ENCODE measurements around the gene WFDC6.

The WFDC6 gene

DNA sequence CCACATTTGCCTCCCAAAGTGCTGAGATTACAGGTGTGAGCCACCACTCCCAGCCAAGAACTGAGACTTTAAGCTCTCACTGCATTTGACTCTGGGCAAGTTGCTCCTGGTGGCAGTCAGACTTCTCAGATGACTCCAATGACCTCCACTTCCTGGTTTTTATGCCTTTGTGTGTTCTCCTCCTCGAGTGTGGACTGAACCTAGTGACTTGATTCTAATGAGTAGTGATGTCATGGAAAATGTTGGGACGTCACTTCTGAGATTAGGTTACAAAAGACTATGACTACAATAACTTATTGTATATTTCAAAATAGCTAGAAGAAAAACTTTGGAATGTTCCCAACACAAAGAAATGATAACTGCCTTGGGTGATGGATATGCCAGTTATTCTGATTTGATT, 35.9 kb downstream of the WFDC6 start:
- no peak for ATAC-seq
- DNase-seq = no peak
- H3K27me3 Mint-ChIP-seq = peaks cover 50% of the 10 kb centered on the region
- peaks cover 15% of the 10 kb centered on the region for H3K4me1 Mint-ChIP-seq
- no peaks in the 10 kb centered on the region for H3K36me3 Mint-ChIP-seq (ENCODE audit: low read depth)
- no peak overlapping the region for H3K27ac Mint-ChIP-seq
- H3K9me3 Mint-ChIP-seq = no peaks in the 10 kb centered on the region
- no peak overlapping the region for H3K4me3 Mint-ChIP-seq

DNA sequence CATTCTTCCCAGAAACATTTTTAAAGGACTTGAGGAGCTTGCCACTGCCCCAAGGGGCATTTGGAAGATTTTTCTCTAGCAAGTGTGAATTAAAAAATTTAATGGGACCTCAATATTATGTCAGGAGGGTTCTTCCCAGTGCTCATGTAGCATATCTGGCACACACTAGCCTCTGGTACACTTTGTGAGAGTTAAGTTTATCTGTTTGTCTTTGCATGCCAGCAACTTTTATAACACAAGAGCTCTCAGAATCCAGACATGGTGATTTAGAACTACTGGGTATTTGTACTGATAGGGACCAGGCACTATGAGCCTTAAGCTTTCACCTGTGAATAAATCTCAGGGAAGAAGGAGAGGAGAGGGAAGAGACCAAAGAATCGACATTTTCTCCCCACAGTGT, 36.7 kb downstream of the WFDC6 start:
- Mint-ChIP-seq H3K4me3 (no peak overlapping the region), H3K9me3 (no peaks in the 10 kb centered on the region), H3K27ac (no peak overlapping the region), H3K27me3 (peaks cover 49% of the 10 kb centered on the region), H3K36me3 (ENCODE audit: low read depth) (no peaks in the 10 kb centered on the region), H3K4me1 (peaks cover 10% of the 10 kb centered on the region)
- DNase-seq = no peak
- ATAC-seq = no peak

DNA sequence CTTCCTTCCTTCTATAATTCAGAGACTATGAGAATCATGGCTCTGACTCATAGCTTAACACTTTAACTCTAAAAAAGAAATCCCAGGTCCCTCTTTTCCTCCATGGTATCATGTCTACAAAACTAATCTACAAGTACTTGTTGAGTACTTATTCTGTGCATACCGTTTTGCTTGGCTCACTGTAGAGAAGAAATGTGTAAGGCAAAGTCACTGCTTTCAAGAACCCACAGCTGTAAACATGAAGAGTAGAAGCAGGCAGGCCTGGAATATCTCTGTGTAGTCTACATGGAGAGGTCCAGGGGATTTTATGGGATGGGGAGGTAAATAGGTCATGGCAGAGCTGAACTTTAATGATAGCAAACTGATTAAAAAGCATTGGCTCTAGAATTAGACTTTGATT, 37.7 kb downstream of the WFDC6 start:
- peaks cover 2% of the 10 kb centered on the region for H3K4me1 Mint-ChIP-seq
- H3K4me3 Mint-ChIP-seq = no peak overlapping the region
- no peaks in the 10 kb centered on the region for H3K9me3 Mint-ChIP-seq
- DNase-seq = no peak
- no peak overlapping the region for H3K27ac Mint-ChIP-seq
- no peak for ATAC-seq
- peaks cover 49% of the 10 kb centered on the region for H3K27me3 Mint-ChIP-seq
- no peaks in the 10 kb centered on the region for H3K36me3 Mint-ChIP-seq (ENCODE audit: low read depth)

DNA sequence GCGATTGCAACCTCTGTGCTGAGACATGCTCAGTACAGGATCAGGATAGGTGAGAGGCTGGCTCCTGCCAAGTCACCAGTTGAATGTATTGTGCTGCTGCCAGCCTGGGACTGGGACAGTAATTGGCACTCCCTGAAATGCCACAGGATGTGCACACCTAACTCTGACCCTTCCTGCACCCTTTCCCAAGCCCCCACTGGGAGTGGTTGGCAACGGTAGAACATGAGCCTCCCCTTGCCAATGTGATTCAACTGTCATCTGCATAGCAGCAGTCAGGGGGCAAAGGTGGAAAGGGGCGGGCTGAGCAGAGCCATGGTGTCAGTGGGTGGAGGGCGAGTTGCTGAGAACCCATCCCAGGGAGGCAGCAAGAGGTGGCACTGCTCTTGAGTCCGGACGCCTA, 39.3 kb downstream of the WFDC6 start:
- H3K36me3 Mint-ChIP-seq (ENCODE audit: low read depth) = no peaks in the 10 kb centered on the region
- ATAC-seq (no peak), DNase-seq (no peak)
- no peak overlapping the region for H3K27ac Mint-ChIP-seq
- peaks cover 40% of the 10 kb centered on the region for H3K27me3 Mint-ChIP-seq
- H3K4me3 Mint-ChIP-seq = no peak overlapping the region
- H3K4me1 Mint-ChIP-seq = no peaks in the 10 kb centered on the region
- H3K9me3 Mint-ChIP-seq = no peaks in the 10 kb centered on the region

DNA sequence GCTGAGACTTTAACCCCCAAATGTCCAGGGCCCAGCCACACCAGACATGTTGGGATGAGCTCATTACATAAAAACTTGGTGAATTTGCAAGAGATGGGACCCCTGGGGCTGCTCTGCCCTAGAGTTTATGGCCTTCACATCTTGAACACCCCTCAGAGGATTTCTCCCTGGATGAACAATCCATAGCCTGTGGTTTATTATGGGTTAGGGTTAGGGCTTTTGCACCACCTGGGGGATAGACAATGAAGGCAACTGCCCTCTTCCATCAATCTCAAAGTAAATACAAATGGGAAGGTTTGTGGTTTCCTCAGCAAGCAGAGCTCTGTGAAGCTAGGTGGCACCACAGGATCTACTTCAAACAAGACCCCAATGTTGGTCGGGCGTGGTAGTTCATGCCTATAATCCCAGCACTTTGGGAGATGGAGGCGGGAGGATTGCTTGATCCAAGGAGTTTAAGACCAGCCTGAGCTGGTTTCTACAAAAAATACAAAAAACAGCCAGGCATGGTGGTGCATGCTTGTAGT, 41.2 kb downstream of the WFDC6 start:
- Mint-ChIP-seq H3K4me1 (no peaks in the 10 kb centered on the region), H3K36me3 (ENCODE audit: low read depth) (no peaks in the 10 kb centered on the region), H3K27ac (no peak overlapping the region), H3K27me3 (peaks cover 33% of the 10 kb centered on the region), H3K4me3 (no peak overlapping the region), H3K9me3 (no peaks in the 10 kb centered on the region)
- ATAC-seq = no peak
- no peak for DNase-seq

DNA sequence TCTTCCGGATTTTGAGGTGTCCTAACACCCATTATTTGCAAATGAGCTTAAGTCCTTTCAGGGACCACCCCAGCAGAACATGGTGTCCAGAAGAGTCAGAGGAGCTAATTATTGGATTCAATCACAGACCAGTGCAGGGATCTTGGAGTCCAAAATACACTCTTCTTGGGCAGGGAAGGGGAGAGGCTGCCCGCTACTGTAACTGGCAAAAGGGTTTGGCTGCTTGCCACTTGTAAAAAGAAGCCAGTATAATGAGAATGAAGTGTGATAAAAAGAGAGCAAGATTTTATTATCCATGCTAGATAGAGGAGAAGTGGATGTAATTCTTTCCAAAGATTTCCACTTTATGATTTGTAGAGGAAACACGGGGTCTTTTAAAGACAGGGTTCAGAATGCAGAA, 43.1 kb downstream of the WFDC6 start:
- peaks cover 26% of the 10 kb centered on the region for H3K27me3 Mint-ChIP-seq
- H3K4me3 Mint-ChIP-seq = no peak overlapping the region
- no peak overlapping the region for H3K27ac Mint-ChIP-seq
- ATAC-seq = no peak
- no peaks in the 10 kb centered on the region for H3K36me3 Mint-ChIP-seq (ENCODE audit: low read depth)
- H3K4me1 Mint-ChIP-seq = no peaks in the 10 kb centered on the region
- DNase-seq = no peak
- H3K9me3 Mint-ChIP-seq = no peaks in the 10 kb centered on the region

DNA sequence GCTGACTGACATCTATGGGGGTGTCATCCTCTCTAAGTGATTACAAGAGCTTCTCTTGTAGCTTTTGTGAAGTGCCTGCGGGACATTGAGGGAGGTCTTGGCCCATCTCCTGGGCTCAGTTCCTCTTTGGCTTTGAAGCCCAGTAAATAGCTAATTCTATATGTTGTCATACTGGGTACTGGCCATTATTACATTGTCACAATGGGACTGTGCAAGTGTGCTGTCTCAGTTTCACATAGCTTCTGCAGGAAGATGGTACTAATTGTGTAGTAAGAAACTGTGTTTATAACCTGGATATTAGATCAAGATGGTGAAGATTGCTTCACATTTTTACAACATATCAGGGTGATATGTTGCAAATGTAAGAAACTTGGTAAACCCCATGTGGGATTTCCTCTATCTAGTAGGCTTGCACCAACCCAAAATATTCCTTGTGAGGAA, 43.8 kb downstream of the WFDC6 start:
- DNase-seq (no peak), ATAC-seq (no peak)
- Mint-ChIP-seq H3K27me3 (peaks cover 21% of the 10 kb centered on the region), H3K27ac (no peak overlapping the region), H3K4me3 (no peak overlapping the region), H3K4me1 (no peaks in the 10 kb centered on the region), H3K36me3 (ENCODE audit: low read depth) (no peaks in the 10 kb centered on the region), H3K9me3 (no peaks in the 10 kb centered on the region)

DNA sequence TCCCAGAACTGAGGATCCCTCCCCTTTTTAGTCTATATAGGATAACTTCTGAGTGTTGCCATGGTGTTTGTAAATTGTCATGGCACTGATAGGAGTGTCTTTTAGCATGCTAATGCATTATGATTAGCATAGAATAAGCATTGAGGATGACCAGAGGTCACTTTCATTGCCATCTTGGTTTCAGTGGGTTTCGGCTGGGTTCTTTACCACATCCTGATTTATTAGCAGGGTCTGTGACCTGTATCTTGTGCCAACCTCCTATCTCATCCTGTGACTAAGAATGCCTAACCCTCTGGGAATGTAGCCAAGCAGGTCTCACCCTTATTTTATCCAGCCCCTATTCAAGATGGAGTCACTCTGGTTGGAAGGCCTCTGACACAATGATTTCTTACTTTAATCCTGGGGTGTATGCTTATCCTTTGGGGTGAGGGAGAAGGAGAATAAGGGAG, 50.2 kb downstream of the WFDC6 start:
- H3K4me3 Mint-ChIP-seq = no peak overlapping the region
- H3K9me3 Mint-ChIP-seq = no peaks in the 10 kb centered on the region
- H3K4me1 Mint-ChIP-seq = no peaks in the 10 kb centered on the region
- DNase-seq (no peak), ATAC-seq (no peak)
- no peak overlapping the region for H3K27ac Mint-ChIP-seq
- no peaks in the 10 kb centered on the region for H3K36me3 Mint-ChIP-seq (ENCODE audit: low read depth)
- H3K27me3 Mint-ChIP-seq = peaks cover 29% of the 10 kb centered on the region

DNA sequence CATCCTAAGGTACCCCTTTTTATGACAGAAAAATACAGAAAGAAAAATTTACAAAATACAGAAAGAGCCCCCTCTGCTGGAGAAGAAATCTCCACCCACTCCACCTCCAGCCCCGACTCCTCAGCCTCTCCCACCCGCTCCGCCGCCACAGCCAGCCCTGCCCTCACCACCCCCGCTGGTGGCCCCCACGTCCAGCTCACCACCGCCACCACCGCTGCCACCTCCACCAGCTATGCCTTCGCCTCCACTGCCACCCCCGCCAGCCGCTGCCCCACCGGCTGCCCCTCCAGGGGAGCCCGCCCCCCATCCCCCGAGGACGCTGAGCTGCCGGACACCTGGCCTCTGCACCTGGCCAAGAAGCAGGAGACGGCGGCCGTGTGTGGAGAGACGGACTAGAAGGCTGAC, 52.0 kb downstream of the WFDC6 start:
- Mint-ChIP-seq H3K36me3 (ENCODE audit: low read depth) (no peaks in the 10 kb centered on the region), H3K4me3 (no peak overlapping the region), H3K27ac (no peak overlapping the region), H3K4me1 (no peaks in the 10 kb centered on the region), H3K9me3 (no peaks in the 10 kb centered on the region), H3K27me3 (peaks cover 24% of the 10 kb centered on the region)
- no peak for DNase-seq
- no peak for ATAC-seq

DNA sequence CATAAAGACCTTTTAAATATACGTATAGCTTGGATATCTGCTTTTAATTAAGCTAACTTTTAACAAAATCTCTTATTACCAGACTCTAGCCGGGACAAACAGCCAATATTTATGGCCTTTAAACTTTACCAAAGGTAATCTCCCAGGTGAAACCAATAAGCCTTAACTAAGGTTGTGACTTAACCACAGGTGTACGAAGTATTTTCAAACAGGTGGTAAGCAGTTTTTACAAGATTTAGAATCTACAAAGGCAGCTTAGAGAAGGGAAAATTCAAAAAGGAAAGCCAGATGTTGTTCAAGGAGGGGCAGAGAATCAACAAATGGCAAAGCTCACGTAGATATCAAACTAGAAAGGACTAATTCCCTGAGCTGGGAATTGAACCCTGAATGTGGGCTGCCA, 53.9 kb downstream of the WFDC6 start:
- Mint-ChIP-seq H3K9me3 (no peaks in the 10 kb centered on the region), H3K27ac (no peak overlapping the region), H3K4me3 (no peak overlapping the region), H3K4me1 (no peaks in the 10 kb centered on the region), H3K36me3 (ENCODE audit: low read depth) (no peaks in the 10 kb centered on the region), H3K27me3 (peaks cover 32% of the 10 kb centered on the region)
- DNase-seq (no peak), ATAC-seq (no peak)

DNA sequence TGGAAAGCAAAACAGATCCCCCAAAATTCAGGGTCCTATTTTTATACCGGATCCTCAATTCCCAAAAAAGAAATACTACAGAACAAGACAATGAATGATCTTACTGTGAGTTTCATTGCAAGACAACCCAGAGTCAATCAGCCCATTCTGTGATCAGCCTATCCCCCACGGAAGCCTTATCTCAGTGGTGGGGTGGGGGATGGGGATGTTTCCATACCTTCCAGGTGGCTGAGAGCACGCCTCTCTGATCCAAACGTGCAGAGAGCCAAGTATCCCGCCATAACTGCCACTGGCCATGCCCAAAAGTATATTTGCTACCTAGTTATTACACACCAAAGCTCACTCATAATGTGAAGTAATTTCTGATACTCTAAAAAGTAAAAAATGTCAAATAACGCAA, 54.6 kb downstream of the WFDC6 start:
- Mint-ChIP-seq H3K36me3 (ENCODE audit: low read depth) (no peaks in the 10 kb centered on the region), H3K27me3 (peaks cover 36% of the 10 kb centered on the region), H3K4me3 (no peak overlapping the region), H3K4me1 (no peaks in the 10 kb centered on the region), H3K9me3 (no peaks in the 10 kb centered on the region), H3K27ac (no peak overlapping the region)
- no peak for ATAC-seq
- DNase-seq = no peak

Data from activated naive CD8-positive, alpha-beta T cell treated with anti-CD3 and anti-CD28 coated beads, Interleukin-2, amount 50 U/mL, for 24 hours (primary cell).